WTC11 (cell line): ENCODE data around the gene CPNE7. TPM values are rescaled to one million over a fixed set of nuclear protein-coding genes. Genes with fewer than 3 reads are reported as not detected.

Source experiments
- ATAC-seq: fragments of 200-7000 bp; cut with Tn5 transposase; 2 replicates; pipeline ENCODE4 v1.10.0; 2021; ENCODE audit warnings: mild to moderate bottlenecking, moderate library complexity
- CTCF ChIA-PET: fragments of 300-600 bp; sonication (Branson Sonifier 250); formaldehyde crosslinking; loops from one replicate; lab custom pipeline; 2021; ENCODE audit warnings: antibody characterized with exemption; lab: Charles Lee
- POLR2A ChIA-PET: fragments of 350-600 bp; sonication (Branson Sonifier 250); formaldehyde crosslinking; loops from one replicate; lab custom pipeline; 2021; ENCODE audit warnings: antibody characterized with exemption; lab: Charles Lee
- DNase-seq: peaks from one replicate; pipeline ENCODE4 v3.0.0; 2021; ENCODE audit warnings: low spot score
- H3K27ac Mint-ChIP-seq: 2 replicates; pipeline ENCODE4 v1.8.0; 2021; ENCODE audit warnings: mixed read lengths
- H3K27me3 Mint-ChIP-seq: 2 replicates; pipeline ENCODE4 v1.8.0; 2021; ENCODE audit warnings: low read depth, mild to moderate bottlenecking, moderate library complexity, mixed read lengths
- H3K36me3 Mint-ChIP-seq: 2 replicates; pipeline ENCODE4 v1.8.0; 2021; ENCODE audit warnings: mixed read lengths
- H3K4me1 Mint-ChIP-seq: 2 replicates; pipeline ENCODE4 v1.8.0; 2022; ENCODE audit warnings: mixed read lengths
- H3K4me3 Mint-ChIP-seq: 2 replicates; pipeline ENCODE4 v1.8.0; 2021; ENCODE audit warnings: mild to moderate bottlenecking, moderate library complexity, mixed read lengths
- H3K9me3 Mint-ChIP-seq: 2 replicates; pipeline ENCODE4 v1.8.0; 2021; ENCODE audit warnings: mixed read lengths
- FOXJ3 ChIP-seq: sonication (generic); formaldehyde crosslinking; IDR thresholded peaks from 2 replicates; pipeline ENCODE4 v1.9.0; 2021; ENCODE audit warnings: missing genetic modification reagents, mild to moderate bottlenecking, borderline replicate concordance
- GABPB1 ChIP-seq: sonication (generic); formaldehyde crosslinking; IDR thresholded peaks from 2 replicates; pipeline ENCODE4 v1.8.1; 2023; ENCODE audit warnings: mild to moderate bottlenecking, missing genetic modification reagents
- JAZF1 ChIP-seq: fragments of 250-450 bp; sonication (Bioruptor Pico); IDR thresholded peaks from 2 replicates; pipeline ENCODE4 v1.9.0; 2021; ENCODE audit warnings: moderate library complexity, mild to moderate bottlenecking, inconsistent platforms
- JUN ChIP-seq: sonication (generic); formaldehyde crosslinking; IDR thresholded peaks from 2 replicates; pipeline ENCODE4 v1.8.0; 2023; ENCODE audit warnings: mild to moderate bottlenecking, missing genetic modification reagents
- PRRX2 ChIP-seq: fragments of 250-450 bp; sonication (Bioruptor Pico); IDR thresholded peaks from 2 replicates; pipeline ENCODE4 v1.8.0; 2021; ENCODE audit warnings: mild to moderate bottlenecking
- SMAD3 ChIP-seq: sonication (generic); formaldehyde crosslinking; IDR thresholded peaks from 2 replicates; pipeline ENCODE4 v1.8.0; 2022; ENCODE audit warnings: missing genetic modification reagents, mild to moderate bottlenecking, borderline replicate concordance
- ZNF121 ChIP-seq: sonication (generic); formaldehyde crosslinking; IDR thresholded peaks from 2 replicates; pipeline ENCODE4 v1.8.0; 2023; ENCODE audit warnings: missing genetic modification reagents
- total RNA-seq: library from RNA; stranded (reverse); gene quantifications from 3 replicates; pipeline ENCODE4 v1.2.3, GENCODE V29; 2021
- TF ChIP-seq, protein P1 (sequence below): sonication (generic); formaldehyde crosslinking; IDR thresholded peaks from 2 replicates; pipeline ENCODE4 v1.8.1; 2022; ENCODE audit warnings: low read depth, mild to moderate bottlenecking, moderate library complexity, missing genetic modification reagents, borderline replicate concordance
- TF ChIP-seq, protein P2 (sequence below): sonication (generic); formaldehyde crosslinking; IDR thresholded peaks from 2 replicates; pipeline ENCODE4 v1.8.1; 2023; ENCODE audit warnings: mild to moderate bottlenecking, missing genetic modification reagents
- TF ChIP-seq, protein P3 (sequence below): fragments of 250-450 bp; sonication (Bioruptor Pico); IDR thresholded peaks from 2 replicates; pipeline ENCODE4 v1.9.0; 2021; ENCODE audit warnings: mild to moderate bottlenecking
- TF ChIP-seq, protein P4 (sequence below): sonication (generic); formaldehyde crosslinking; IDR thresholded peaks from 2 replicates; pipeline ENCODE4 v1.8.1; 2023; ENCODE audit warnings: mild to moderate bottlenecking, missing genetic modification reagents, borderline replicate concordance
- TF ChIP-seq, protein P5 (sequence below): sonication (generic); formaldehyde crosslinking; IDR thresholded peaks from 2 replicates; pipeline ENCODE4 v1.8.0; 2022; ENCODE audit warnings: mild to moderate bottlenecking, missing genetic modification reagents
- TF ChIP-seq, protein P6 (sequence below): sonication (generic); formaldehyde crosslinking; IDR thresholded peaks from 2 replicates; pipeline ENCODE4 v1.8.1; 2023; ENCODE audit warnings: mild to moderate bottlenecking, missing genetic modification reagents, moderate library complexity
- TF ChIP-seq, protein P7 (sequence below): sonication (generic); formaldehyde crosslinking; conservative IDR thresholded peaks from 2 replicates; pipeline ENCODE4 v1.8.1; 2023; ENCODE audit warnings: mild to moderate bottlenecking, low read depth, missing genetic modification reagents, moderate library complexity
- TF ChIP-seq, protein P8 (sequence below): sonication (generic); formaldehyde crosslinking; IDR thresholded peaks from 2 replicates; pipeline ENCODE4 v1.8.1; 2022; ENCODE audit warnings: mild to moderate bottlenecking, missing genetic modification reagents, moderate library complexity, borderline replicate concordance

Gene CPNE7
- total RNA-seq, 1 experiment from 2014 or later = 42.6 TPM

DNA sequence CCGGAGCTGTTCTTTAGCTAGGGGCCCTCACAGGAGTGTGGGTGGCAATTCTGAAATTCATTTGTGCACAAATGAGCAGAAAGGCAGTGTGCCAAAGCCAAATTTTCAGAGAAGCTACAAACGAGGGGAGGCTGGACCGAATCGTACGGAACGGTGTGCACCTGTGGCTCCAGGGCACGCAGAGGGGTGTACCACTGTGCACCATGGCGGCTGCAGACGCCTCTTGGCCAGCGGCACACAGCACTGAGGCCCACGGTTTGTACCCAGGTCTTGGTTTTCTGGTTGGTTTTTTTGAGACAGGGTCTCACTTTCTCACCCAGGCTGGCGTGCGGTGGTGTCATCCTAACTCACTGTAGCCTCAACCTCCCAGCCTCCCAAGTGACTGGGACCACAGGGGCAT, 67.0 kb downstream of the CPNE7 start:
- ChIA-PET POLR2A (no interaction called here), CTCF (interaction anchor here (0.6 to 3.4 kb wide), 6 partner anchors 25 to 45 kb away, joined by 3 to 45 read pairs (median 10); partner anchors contain the start of gene DPEP1)
- DNase-seq (no peak), ATAC-seq (no peak)
- no peaks in the 10 kb centered on the region for H3K27me3 Mint-ChIP-seq
- H3K9me3 Mint-ChIP-seq = no peaks in the 10 kb centered on the region
- no peak overlapping the region for H3K27ac Mint-ChIP-seq
- H3K4me3 Mint-ChIP-seq = no peak overlapping the region
- TF ChIP-seq GABPB1 (CRISPR knock-in tag) = no peak
- H3K4me1 Mint-ChIP-seq = peaks cover 7% of the 10 kb centered on the region
- peaks cover 20% of the 10 kb centered on the region for H3K36me3 Mint-ChIP-seq

DNA sequence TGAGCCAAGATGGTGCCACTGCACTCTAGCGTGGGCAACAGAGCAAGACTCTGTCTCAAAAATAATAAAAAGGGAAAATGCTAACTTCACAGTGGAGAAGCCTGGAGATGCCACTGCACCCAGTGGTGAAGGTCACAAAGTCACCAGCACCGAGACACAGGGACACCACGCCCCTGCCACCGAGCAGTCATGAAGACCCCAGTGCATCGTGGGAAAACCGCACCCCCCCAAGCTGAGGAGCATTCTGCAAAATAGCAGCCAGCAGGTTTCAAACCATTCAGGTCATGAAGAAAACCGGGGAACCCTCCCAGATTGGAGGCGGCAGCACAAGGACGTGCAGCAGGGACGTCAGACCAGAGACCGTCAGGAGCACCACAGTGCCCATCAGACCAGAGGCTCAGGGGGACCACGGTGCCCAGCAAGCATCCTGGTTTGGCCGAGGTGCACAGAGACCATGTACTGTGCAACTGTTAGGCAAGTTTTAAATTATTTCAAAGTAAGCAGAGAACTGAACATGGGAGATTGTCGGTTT, 68.3 kb downstream of the CPNE7 start:
- ChIA-PET CTCF (no interaction called here), POLR2A (no interaction called here)
- Mint-ChIP-seq H3K4me3 (no peak overlapping the region), H3K9me3 (no peaks in the 10 kb centered on the region), H3K36me3 (peaks cover 25% of the 10 kb centered on the region), H3K27ac (peak overlapping the region; percentile 83; the same call in 1 of the 2 replicates), H3K27me3 (no peaks in the 10 kb centered on the region), H3K4me1 (peaks cover 7% of the 10 kb centered on the region)
- DNase-seq = no peak
- no peak for TF ChIP-seq PRRX2 (CRISPR knock-in tag)
- no peak for ATAC-seq

DNA sequence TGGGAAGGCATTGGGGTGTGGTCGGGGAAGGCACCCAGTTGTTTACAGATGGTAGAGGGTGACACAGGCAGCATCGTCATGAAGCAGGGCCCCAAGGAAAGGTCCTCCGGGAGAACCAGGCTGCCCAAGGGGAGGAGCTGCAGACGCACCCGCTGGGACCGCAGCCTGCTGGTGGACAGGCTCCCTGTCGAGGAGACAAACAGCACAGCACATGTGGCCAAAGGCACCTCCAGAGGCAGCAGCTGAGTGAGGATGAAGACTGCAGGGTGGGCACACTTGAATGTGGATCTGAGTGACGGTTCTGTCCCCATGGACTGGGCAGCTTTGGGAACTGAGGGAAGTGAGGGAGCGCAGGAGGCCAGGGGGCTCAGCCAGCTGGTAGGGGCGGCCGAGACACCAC, 69.6 kb downstream of the CPNE7 start:
- POLR2A ChIA-PET = no interaction called here
- Mint-ChIP-seq H3K4me1 (peaks cover 7% of the 10 kb centered on the region), H3K27ac (no peak overlapping the region), H3K4me3 (no peak overlapping the region), H3K27me3 (no peaks in the 10 kb centered on the region), H3K36me3 (peaks cover 32% of the 10 kb centered on the region), H3K9me3 (no peaks in the 10 kb centered on the region)
- no peak for DNase-seq
- no peak for TF ChIP-seq ZNF121 (CRISPR knock-in tag)
- TF ChIP-seq, protein P1, sequence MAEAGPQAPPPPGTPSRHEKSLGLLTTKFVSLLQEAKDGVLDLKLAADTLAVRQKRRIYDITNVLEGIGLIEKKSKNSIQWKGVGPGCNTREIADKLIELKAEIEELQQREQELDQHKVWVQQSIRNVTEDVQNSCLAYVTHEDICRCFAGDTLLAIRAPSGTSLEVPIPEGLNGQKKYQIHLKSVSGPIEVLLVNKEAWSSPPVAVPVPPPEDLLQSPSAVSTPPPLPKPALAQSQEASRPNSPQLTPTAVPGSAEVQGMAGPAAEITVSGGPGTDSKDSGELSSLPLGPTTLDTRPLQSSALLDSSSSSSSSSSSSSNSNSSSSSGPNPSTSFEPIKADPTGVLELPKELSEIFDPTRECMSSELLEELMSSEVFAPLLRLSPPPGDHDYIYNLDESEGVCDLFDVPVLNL (CRISPR knock-in tag) = no peak
- TF ChIP-seq, protein P2, sequence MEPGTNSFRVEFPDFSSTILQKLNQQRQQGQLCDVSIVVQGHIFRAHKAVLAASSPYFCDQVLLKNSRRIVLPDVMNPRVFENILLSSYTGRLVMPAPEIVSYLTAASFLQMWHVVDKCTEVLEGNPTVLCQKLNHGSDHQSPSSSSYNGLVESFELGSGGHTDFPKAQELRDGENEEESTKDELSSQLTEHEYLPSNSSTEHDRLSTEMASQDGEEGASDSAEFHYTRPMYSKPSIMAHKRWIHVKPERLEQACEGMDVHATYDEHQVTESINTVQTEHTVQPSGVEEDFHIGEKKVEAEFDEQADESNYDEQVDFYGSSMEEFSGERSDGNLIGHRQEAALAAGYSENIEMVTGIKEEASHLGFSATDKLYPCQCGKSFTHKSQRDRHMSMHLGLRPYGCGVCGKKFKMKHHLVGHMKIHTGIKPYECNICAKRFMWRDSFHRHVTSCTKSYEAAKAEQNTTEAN (CRISPR knock-in tag) = no peak
- TF ChIP-seq, protein P3, sequence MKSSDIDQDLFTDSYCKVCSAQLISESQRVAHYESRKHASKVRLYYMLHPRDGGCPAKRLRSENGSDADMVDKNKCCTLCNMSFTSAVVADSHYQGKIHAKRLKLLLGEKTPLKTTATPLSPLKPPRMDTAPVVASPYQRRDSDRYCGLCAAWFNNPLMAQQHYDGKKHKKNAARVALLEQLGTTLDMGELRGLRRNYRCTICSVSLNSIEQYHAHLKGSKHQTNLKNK (CRISPR knock-in tag) = no peak
- TF ChIP-seq SMAD3 (CRISPR knock-in tag) = no peak
- TF ChIP-seq, protein P4, sequence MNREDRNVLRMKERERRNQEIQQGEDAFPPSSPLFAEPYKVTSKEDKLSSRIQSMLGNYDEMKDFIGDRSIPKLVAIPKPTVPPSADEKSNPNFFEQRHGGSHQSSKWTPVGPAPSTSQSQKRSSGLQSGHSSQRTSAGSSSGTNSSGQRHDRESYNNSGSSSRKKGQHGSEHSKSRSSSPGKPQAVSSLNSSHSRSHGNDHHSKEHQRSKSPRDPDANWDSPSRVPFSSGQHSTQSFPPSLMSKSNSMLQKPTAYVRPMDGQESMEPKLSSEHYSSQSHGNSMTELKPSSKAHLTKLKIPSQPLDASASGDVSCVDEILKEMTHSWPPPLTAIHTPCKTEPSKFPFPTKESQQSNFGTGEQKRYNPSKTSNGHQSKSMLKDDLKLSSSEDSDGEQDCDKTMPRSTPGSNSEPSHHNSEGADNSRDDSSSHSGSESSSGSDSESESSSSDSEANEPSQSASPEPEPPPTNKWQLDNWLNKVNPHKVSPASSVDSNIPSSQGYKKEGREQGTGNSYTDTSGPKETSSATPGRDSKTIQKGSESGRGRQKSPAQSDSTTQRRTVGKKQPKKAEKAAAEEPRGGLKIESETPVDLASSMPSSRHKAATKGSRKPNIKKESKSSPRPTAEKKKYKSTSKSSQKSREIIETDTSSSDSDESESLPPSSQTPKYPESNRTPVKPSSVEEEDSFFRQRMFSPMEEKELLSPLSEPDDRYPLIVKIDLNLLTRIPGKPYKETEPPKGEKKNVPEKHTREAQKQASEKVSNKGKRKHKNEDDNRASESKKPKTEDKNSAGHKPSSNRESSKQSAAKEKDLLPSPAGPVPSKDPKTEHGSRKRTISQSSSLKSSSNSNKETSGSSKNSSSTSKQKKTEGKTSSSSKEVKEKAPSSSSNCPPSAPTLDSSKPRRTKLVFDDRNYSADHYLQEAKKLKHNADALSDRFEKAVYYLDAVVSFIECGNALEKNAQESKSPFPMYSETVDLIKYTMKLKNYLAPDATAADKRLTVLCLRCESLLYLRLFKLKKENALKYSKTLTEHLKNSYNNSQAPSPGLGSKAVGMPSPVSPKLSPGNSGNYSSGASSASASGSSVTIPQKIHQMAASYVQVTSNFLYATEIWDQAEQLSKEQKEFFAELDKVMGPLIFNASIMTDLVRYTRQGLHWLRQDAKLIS (CRISPR knock-in tag) = no peak
- TF ChIP-seq, protein P5, sequence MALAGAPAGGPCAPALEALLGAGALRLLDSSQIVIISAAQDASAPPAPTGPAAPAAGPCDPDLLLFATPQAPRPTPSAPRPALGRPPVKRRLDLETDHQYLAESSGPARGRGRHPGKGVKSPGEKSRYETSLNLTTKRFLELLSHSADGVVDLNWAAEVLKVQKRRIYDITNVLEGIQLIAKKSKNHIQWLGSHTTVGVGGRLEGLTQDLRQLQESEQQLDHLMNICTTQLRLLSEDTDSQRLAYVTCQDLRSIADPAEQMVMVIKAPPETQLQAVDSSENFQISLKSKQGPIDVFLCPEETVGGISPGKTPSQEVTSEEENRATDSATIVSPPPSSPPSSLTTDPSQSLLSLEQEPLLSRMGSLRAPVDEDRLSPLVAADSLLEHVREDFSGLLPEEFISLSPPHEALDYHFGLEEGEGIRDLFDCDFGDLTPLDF (CRISPR knock-in tag) = no peak
- TF ChIP-seq, protein P6, sequence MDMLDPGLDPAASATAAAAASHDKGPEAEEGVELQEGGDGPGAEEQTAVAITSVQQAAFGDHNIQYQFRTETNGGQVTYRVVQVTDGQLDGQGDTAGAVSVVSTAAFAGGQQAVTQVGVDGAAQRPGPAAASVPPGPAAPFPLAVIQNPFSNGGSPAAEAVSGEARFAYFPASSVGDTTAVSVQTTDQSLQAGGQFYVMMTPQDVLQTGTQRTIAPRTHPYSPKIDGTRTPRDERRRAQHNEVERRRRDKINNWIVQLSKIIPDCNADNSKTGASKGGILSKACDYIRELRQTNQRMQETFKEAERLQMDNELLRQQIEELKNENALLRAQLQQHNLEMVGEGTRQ (CRISPR knock-in tag) = no peak
- no peak for TF ChIP-seq JUN (CRISPR knock-in tag)
- TF ChIP-seq, protein P7, sequence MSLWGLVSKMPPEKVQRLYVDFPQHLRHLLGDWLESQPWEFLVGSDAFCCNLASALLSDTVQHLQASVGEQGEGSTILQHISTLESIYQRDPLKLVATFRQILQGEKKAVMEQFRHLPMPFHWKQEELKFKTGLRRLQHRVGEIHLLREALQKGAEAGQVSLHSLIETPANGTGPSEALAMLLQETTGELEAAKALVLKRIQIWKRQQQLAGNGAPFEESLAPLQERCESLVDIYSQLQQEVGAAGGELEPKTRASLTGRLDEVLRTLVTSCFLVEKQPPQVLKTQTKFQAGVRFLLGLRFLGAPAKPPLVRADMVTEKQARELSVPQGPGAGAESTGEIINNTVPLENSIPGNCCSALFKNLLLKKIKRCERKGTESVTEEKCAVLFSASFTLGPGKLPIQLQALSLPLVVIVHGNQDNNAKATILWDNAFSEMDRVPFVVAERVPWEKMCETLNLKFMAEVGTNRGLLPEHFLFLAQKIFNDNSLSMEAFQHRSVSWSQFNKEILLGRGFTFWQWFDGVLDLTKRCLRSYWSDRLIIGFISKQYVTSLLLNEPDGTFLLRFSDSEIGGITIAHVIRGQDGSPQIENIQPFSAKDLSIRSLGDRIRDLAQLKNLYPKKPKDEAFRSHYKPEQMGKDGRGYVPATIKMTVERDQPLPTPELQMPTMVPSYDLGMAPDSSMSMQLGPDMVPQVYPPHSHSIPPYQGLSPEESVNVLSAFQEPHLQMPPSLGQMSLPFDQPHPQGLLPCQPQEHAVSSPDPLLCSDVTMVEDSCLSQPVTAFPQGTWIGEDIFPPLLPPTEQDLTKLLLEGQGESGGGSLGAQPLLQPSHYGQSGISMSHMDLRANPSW (CRISPR knock-in tag) = no peak
- TF ChIP-seq FOXJ3 (CRISPR knock-in tag) = no peak
- TF ChIP-seq, protein P8, sequence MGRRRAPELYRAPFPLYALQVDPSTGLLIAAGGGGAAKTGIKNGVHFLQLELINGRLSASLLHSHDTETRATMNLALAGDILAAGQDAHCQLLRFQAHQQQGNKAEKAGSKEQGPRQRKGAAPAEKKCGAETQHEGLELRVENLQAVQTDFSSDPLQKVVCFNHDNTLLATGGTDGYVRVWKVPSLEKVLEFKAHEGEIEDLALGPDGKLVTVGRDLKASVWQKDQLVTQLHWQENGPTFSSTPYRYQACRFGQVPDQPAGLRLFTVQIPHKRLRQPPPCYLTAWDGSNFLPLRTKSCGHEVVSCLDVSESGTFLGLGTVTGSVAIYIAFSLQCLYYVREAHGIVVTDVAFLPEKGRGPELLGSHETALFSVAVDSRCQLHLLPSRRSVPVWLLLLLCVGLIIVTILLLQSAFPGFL = no peak
- TF ChIP-seq JAZF1 (CRISPR knock-in tag) = no peak
- CTCF ChIA-PET = interaction anchor here (0.6 kb wide), 1 partner anchor 10 kb away, joined by 3 read pairs; no protein-coding TSS in a partner anchor
- ATAC-seq = no peak
